GM12873 (cell line): ENCODE results near the gene ESYT3.

ENCODE experiments used
- CTCF ChIP-seq: IDR thresholded peaks from 2 replicates; pipeline ENCODE4 v1.5.1; 2012; ENCODE audit warnings: low read depth, mild to moderate bottlenecking, moderate library complexity, low read length, control low read depth; ENCODE audit not compliant: insufficient read depth; ENCODE audit errors: missing control alignments

The ESYT3 gene

DNA sequence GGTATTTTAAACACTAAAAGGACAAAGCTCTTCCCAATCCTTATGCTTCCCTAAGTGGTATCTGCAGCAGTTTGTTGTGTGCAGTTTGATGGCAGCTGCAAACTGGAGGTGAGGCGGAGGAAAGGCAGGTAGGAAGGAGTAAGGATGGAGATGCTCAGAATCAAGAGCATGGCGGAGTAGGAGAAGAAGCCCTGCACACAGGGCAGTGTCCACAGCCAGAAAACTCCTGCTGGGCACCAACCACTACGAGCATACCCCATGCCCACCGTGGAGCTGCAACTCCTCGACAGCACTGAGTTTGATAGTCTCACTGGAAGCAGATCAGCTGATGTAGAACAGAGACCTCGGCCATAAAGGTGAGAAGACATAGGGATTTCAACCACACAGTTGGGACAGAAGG is 30.3 kb upstream of the ESYT3 start:
- no peak for TF ChIP-seq CTCF

GRCh38 chr3:138405001-138405400 is 29.4 kb upstream of the ESYT3 start:
- TF ChIP-seq CTCF = no peak

GRCh38 chr3:138405486-138405885 is 28.9 kb upstream of the ESYT3 start:
- no peak for TF ChIP-seq CTCF

DNA sequence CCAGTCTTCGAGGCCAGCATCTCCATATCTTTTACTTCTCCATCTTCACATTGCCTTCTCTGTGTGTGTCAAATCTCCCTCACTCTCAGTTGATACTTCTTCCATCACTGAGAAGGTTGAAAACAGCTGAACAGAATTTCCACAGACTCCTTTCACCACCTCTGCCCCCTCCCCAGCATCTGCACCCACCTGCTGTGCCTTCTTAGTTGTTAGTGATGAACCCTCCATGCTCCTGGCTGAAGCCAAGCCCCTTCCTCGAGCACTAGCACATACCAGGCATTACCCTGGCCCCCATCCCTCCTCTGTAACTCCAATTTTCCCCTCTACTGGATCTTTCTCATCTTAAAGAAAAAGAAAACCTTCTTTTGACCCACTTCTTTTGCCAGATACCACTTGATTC is 27.8 kb upstream of the ESYT3 start:
- no peak for TF ChIP-seq CTCF

DNA sequence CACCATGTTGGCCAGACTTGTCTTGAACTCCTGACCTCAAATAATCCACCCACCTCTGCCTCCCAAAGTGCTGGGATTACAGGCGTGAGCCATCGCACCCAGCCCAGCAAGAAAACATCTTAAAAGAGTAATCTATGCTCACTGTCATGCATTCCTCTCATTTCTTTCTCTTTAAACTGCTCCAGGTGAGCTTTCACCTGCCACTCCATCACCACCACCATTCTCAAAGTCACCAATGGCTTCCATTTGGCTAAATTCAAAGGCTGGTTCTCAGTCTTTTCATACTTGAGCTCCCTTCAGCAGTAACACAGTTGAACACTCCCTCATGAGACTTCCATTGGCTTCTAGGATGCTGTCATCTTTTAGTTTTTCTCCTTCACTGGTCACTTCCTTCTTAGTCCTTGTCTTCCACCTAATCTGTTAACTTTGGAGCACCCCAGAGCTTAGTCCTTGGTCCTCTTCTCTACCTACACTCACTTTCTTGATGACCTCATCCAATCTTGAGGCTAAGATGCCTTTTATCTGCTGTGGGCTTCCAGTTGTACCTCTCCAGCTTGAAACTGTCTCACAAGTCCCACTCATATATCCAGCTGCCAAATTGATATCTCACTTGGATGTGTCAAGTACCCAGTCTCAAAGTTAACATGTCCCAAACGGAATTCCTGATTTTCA is 27.0 kb upstream of the ESYT3 start:
- TF ChIP-seq CTCF = no peak

GRCh38 chr3:138408751-138409570 is 25.5 kb upstream of the ESYT3 start:
- TF ChIP-seq CTCF = no peak

- TF ChIP-seq CTCF = no peak
Measured at GRCh38 chr3:138412821-138413551, 21.4 kb upstream of the ESYT3 start.
